Fibroblast of gingiva (primary cell): Measurements from ENCODE around the gene LBX2.
A peak's percentile ranks its signal among the peaks of the same experiment; 100 is the strongest.

ENCODE experiments used
- DNase-seq: peaks from one replicate; pipeline ENCODE4 v3.0.0-alpha.2; 2011; ENCODE audit warnings: low read depth

Gene LBX2

GRCh38 chr2:74525717-74526648, 26.6 kb upstream of the LBX2 start, which contains the start of gene DQX1:
Gene DQX1, minus strand, starts transcription at chr2:74526231. Its CDS starts 502 bp downstream, at chr2:74525729.
- DNase-seq, result no peak

GRCh38 chr2:74524955-74525716, 25.7 kb upstream of the LBX2 start:
- DNase-seq, result no peak

- no peak for DNase-seq
Observed at GRCh38 chr2:74524005-74524404, 24.6 kb upstream of the LBX2 start.

DNA sequence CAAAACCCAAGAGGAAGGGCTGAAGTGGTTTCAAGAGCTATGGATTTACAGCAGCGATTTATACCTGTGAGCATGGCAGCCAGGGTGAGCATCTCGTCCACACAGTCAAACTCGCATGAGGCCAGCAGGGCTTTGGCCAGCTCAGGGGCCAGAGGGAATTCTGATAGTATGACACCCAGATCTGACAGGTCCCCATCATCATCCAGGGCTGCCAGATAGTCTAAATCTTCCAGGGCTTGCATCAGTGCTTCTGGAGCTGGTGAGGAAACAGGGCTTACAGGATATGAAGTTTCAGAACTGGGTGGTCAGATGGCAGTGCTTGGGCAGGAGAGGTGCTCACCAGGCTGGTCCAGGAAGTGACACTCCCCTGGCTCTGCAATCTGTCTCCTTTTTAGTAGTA, 23.1 kb upstream of the LBX2 start:
- no peak for DNase-seq

DNA sequence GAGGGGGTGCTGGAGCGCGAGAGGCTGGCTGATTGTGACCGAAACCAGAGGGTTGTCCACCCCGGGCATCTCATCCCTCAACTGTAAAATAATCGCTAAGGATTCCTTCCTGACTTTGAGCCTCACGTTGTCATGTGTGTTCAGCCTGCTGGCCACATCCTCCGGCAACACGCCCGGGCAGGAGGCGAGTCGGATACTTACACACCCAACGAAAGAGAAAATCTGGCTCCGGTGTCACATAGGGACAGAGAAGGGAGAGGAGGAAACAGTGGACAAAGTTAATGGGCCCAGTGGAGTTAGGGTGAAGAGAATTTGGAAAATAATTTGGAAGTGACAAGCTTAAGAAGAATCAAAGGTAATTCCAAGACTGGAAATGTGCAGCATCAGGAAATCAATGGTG, 17.2 kb upstream of the LBX2 start:
- no peak for DNase-seq

- no peak for DNase-seq
Observed at GRCh38 chr2:74515981-74516633, 16.7 kb upstream of the LBX2 start.

- DNase-seq, result no peak
Observed at GRCh38 chr2:74515271-74515980, 16.0 kb upstream of the LBX2 start.

DNA sequence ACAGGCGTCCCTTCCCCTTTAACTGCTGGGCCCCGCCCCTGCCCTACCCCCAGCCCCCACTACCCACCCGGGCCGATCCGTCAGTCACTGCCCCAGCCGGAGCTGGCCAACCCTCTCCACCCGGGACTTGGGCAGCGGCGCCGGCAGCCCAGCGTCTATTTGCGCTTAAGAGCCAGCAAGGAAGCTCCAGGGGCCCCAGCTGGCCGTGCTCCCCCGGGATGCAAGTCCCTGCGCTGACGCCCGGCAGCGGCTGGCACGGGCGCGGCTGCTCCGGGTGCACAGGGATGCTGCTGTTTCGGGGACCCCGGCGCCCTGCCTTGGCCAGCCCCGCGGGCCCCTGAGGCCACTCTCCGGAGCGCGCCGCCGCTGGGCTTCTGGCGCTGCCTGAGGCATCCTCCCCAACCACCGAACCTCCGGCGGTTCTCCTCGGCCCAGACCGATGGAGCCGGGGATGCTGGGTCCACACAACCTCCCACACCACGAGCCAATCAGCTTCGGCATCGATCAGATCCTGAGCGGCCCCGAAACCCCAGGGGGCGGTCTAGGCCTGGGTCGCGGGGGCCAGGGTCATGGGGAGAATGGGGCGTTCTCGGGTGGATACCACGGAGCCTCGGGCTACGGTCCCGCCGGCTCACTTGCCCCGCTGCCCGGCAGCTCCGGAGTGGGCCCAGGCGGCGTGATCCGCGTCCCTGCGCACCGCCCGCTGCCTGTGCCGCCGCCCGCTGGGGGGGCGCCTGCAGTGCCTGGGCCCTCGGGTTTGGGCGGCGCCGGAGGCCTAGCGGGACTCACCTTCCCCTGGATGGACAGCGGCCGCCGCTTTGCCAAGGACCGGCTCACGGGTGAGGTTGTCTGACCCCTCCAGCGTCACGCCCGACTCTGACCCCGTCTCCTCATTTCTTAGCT, 15.2 kb upstream of the LBX2 start, which contains the start of gene TLX2:
Gene TLX2 (plus strand): TSS at position 83 of the 903 bp plus-strand sequence. CDS start 357 bp downstream, at position 440.
- DNase-seq, result no peak

DNA sequence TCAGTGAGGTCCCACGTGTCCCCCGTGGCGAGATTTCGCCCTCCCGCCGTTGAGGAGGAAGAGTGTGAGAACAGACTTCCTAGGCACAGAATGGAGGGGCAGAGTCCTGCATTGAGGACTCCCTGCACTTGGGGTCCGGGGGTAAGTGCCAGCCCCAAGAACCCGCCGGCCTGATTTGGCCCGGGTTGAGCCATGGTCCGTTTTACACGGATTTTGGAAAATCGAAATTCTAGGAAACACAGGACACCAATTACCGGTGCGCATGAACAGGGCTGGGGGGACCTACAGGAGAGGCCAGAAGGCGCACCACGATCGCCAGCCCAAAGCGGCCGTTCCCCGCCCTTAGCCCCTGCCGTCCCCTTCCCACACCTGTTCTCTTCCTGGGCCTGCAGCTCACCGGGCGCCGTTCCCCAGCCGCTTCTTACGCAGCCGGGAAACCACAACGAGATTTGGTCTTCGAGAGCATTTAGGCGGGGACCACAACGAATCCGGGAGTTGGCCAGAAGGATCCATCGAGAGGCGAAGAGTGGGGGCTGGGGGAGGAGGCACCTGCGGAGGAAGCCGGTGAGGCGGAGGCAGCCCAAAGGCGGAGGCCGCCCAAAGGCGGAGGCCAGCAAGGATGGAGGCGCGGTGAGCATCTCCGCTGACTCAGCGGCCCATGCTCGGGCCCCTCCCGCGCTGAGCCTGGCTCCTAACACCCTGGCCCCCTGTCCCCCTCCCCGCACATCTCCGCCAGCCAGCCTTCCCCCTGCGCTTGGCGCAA, 14.4 kb upstream of the LBX2 start:
- no peak for DNase-seq

GRCh38 chr2:74512744-74513604, 13.6 kb upstream of the LBX2 start:
- no peak for DNase-seq

DNA sequence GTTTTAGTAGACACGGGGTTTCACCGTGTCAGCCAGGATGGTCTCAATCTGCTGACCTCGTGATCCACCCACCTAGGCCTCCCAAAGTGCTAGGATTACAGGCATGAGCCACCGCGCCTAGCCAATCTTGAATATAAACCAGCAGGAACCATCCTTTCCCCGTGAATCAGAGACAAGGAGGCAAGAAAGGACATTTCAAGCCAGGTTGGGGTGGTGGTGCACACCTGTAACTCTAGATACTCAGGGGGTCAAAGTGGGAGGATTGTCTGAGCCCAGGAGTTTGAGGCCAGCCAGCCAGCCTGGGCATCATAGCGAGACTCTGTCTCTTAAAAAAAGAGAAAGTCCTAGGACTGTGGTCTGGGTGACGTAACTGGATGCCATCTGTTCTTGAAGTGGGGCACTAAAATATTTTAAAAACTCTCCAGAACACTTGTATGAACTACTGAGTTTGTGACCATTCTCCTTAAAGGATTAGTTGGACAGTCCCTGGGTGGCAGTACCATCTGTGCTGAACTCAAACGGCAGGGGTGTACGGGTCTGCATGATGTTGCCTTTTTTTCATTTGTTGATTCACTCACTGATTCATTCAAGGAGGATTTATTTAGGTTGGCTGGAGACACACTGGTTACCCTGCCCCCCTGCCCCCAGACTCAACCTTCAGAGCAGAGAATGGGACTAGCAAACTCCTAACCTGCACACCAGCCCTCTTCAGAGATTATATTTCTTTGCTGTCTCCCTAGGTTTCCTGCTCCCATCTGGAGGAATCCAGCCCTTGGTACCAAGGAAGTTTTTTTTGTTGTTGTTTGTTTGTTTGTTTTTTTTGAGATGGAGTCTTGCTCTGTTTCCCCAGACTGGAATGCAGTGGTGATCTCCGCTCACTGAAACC, 11.9 kb upstream of the LBX2 start:
- no peak for DNase-seq

DNA sequence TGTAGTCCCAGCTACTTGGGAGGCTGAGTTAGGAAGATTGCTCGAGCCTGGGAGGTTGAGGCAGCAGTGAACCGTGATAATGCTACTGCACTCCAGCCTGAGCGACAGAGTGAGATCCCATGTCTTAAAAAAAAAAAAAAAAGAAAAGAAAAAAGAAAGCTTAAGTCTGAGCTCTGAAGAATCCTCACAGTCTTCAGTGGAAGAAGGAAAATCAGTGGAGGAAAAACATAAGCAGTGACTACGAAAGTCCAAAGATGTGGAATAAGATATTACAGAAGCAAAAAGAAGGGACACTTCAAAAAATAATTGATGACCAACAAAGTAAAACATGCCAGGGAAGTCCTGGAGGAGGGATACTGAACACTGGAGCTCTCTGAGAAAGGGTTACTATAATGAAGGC, 10.9 kb upstream of the LBX2 start:
- no peak for DNase-seq

GRCh38 chr2:74507926-74508520, 8.6 kb upstream of the LBX2 start:
- peak; percentile 65 for DNase-seq

DNA sequence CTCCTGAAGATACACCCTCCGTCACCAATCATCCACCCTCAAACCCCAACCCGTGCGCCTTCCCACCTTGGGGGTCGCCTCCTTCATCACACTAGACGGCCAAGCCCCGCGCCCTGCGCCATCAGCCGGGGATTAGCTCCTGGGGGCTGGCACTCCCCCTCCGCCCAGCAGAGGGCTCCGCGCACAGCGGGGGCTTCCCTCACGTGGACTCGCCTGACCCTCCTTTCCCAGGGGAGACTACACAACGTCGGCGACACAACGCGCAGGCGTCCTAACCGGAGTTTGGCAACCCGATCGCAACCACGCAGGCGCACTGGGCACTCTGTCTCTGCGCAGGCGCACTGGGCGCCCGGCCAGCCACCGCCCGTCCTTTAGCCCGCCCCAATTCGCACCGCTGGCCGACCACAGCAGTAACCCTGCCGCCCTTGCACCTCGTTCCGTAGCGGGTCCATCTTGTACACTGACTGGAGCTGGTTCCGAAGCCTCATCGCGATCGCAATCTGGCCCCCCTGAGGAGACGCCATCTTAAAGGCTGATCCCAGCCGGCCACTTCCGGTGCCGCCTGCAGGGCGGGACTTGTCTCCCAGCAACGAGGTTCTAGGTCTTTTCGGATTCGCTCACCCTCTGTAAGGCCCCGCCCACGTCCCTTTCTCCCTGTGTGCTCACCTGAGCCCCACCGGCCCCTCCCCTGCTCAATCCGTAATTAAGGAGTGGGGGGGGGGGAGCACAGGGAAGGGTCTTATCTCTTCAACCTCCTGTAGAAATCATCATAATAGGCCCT, 7.9 kb upstream of the LBX2 start, which contains the start of gene PCGF1:
Gene PCGF1 (minus strand): TSS at position 551 of the 781 bp plus-strand sequence. CDS start 27 bp downstream, at position 524.
- DNase-seq, result peak; percentile 96

DNA sequence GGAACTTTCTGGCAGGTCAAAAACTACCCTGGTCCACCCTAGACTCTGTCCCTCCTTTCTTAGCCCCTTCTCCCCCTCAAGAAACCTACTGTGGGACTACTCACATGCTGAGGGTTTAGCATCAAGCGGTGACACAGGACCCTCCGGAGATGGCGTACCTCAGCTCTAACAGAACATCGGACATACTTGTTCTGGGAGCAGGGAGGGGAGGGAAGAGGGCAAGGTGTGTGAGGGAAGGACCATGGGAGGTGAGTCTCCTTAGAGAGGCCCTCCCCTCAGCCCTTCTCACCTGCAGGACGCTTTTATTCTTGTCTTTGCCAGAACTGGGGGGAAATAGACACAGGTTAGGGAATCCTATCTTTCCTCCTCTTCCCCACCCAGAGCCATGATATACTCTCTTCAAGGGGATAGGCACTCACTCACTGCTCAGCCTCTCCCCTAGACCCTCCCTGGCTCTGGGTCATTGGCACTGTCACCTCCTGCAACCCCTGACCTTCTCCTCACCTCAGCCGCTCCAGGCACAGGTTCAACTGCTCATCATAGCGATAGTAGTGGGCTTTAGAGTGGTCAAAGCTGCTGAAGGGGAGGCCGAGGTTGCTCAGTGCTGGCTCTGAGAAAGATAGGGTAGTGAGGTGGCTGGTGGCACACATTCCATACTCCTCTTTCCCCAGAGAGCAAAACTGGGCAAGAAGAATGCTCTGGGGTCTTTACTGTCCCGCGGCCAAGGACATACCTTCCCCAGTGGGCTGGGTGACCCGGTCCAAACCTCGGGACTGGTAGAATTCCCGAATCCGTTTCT, 6.2 kb upstream of the LBX2 start:
- DNase-seq, result no peak

DNA sequence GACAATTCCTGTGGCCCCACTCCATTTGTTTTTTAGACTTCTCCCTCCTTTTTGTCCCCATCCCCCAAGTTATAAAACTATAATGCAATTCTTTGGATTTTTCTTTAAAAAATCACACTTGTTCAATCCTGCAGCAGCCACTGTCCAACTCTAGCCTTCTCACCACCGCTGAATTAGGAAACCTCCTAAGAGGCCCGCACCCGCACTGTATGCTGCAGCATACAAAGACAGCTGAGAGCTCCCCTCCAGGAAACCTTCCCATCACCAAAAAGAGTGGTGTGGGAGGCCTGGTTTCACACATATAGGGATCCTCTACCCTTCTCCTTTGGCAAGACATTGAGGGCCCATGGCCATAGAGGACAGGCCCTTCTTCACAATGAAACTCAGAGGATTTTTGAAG, 5.2 kb upstream of the LBX2 start:
- DNase-seq, result no peak
